ENCODE data around the gene TOP3B.
"Not testable (repeated sequence)": the region's sequence is repeated elsewhere in the genome, so short reads cannot be mapped to it uniquely, and the experiment has no call there.

TOP3B gene

GRCh38 chr22:21926728-21927127, 55.9 kb downstream of the TOP3B start:
- DNase-seq (ENCODE audit: low read depth in 2 of 2), result no peak

- DNase-seq (ENCODE audit: low read depth in 2 of 2), result no peak
These were observed 59.4 kb downstream of the TOP3B start for GRCh38 chr22:21923163-21923561.

- no peak for DNase-seq (ENCODE audit: low read depth in 2 of 2)
These were observed 60.0 kb downstream of the TOP3B start for GRCh38 chr22:21922370-21923162.

- no peak for DNase-seq (ENCODE audit: low read depth in 2 of 2)
These were observed 60.9 kb downstream of the TOP3B start for GRCh38 chr22:21921729-21922128.

- DNase-seq (ENCODE audit: low read depth in 2 of 2), result no peak
These were observed 61.3 kb downstream of the TOP3B start for GRCh38 chr22:21921184-21921721.

GRCh38 chr22:21920341-21921183, 62.0 kb downstream of the TOP3B start:
- DNase-seq (ENCODE audit: low read depth in 2 of 2), result no peak

- no peak for DNase-seq (ENCODE audit: low read depth in 2 of 2)
These were observed 62.9 kb downstream of the TOP3B start for GRCh38 chr22:21919526-21920307.

GRCh38 chr22:21918466-21919185, 64.0 kb downstream of the TOP3B start:
- DNase-seq (ENCODE audit: low read depth in 2 of 2), result no peak

- DNase-seq (ENCODE audit: low read depth in 2 of 2), result no peak
These were observed 64.7 kb downstream of the TOP3B start for GRCh38 chr22:21917959-21918261.

GRCh38 chr22:21917181-21917958, 65.2 kb downstream of the TOP3B start:
- no peak for DNase-seq (ENCODE audit: low read depth in 2 of 2)

- no peak for DNase-seq (ENCODE audit: low read depth in 2 of 2)
These were observed 66.2 kb downstream of the TOP3B start for GRCh38 chr22:21916309-21916918.

GRCh38 chr22:21915624-21916308, 66.8 kb downstream of the TOP3B start:
- no peak for DNase-seq (ENCODE audit: low read depth in 2 of 2)

GRCh38 chr22:21914033-21914642, 68.4 kb downstream of the TOP3B start:
- not testable (repeated sequence) for DNase-seq (ENCODE audit: low read depth in 2 of 2)

- not testable (repeated sequence) for DNase-seq (ENCODE audit: low read depth in 2 of 2)
These were observed 72.2 kb downstream of the TOP3B start for GRCh38 chr22:21910367-21910766.

GRCh38 chr22:21909871-21910270, 72.7 kb downstream of the TOP3B start:
- DNase-seq (ENCODE audit: low read depth in 2 of 2), result no peak

- no peak for DNase-seq (ENCODE audit: low read depth in 2 of 2)
These were observed 74.7 kb downstream of the TOP3B start for GRCh38 chr22:21907638-21908522.
